HG03457 (cell line): ENCODE measurements around the gene PDE4D.
A peak's percentile ranks its signal among the peaks of the same experiment; 100 is the strongest.
"Not testable (repeated sequence)": the region's sequence is repeated elsewhere in the genome, so short reads cannot be mapped to it uniquely, and the experiment has no call there.

Experiments used
- ATAC-seq: cut with Tn5 transposase; IDR thresholded peaks from one replicate; pipeline ENCODE4 v1.9.1; 2021; ENCODE audit warnings: moderate number of reproducible peaks; ENCODE audit not compliant: unreplicated experiment

The PDE4D gene

GRCh38 chr5:59769832-59770231 is 123.7 kb downstream of the PDE4D start:
- no peak for ATAC-seq

GRCh38 chr5:59769041-59769360 is 124.5 kb downstream of the PDE4D start:
- ATAC-seq = no peak

DNA sequence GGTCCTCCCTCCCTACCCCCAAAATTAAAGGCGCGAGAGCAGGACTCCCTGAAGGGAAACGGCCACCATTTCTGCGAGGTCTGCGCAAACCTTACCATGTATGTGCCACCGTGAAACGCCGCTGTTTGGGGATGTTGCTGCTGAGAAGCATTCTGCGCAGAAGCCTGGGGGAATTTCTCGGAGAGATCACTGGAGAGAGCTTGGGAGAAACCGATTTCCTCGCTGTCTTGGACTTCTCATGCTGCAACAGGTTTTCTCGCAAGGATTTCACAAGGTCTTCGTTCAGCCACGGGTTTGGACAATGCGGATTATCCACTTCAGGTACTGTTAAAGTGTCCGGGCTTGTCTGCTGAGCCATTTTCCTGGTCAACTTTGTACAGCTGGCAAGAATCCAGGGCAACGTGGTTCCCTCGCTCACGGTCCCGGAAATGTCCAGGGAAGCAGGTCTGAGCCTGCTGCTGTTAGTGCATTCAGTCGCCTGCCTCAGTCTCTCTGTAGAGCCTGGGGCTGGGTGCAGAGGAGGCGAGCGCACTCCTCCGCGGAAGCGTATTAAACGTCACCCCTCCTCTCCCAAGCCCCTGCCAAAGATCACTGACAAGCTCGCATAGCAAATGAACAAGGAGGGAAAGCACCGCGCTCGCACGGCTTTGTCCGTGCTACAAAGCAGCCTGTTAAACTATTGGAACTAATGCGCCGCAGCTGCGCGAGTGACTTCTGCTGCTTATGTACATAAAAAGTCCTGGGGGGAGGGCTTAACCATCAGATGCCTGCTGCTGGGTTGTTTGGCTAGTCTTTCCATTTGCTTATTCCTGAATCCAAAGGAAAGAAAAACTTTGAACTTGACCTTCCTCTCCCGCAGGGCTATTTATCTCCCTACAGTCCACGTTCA is 125.1 kb downstream of the PDE4D start:
- no peak for ATAC-seq

DNA sequence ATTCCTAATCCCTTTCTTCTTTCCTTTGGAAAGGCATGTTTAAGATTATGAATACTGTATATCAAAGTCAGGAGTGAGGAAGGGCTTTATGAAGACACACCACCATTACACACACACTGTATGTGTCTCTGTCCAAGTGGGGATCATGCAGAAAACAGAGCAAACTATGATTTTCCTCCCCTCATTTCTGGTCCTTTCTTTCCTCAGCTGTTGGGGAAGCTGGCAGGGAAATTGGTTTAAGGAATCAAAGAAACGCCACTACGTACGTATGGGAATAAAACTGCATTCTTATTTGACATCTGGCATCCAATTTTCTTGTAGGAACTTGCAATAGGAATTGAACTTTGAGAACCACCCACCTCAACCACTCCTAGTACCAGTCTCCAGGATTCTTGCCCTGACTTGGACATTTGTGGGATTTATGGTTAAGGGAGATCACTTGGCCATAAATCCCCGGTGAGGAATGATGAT is 125.8 kb downstream of the PDE4D start:
- ATAC-seq = no peak

- no peak for ATAC-seq
Observed at GRCh38 chr5:59767211-59767605, 126.3 kb downstream of the PDE4D start.

- no peak for ATAC-seq
Observed at GRCh38 chr5:59766427-59767210, 126.9 kb downstream of the PDE4D start.

GRCh38 chr5:59765446-59765845 is 128.1 kb downstream of the PDE4D start:
- ATAC-seq = no peak

- no peak for ATAC-seq
Observed at GRCh38 chr5:59764361-59764760, 129.2 kb downstream of the PDE4D start.

DNA sequence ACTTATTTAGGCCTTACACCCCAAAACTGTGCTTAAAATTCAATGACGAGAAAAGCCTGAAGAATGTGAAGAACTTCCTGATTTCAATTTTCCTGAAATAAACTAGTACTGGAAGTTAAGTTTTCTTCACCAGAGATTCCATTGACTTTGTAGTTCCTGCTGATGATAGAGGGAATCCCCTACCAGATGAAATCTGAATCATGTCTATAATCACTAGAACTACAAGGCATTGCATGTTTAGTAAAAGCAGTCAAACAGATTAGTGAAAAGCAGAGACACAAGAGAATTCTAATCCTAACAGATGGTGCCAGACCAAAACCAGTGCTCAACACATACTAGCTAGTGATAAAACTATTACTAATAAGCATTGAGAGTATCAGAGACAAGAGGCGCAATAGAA is 130.0 kb downstream of the PDE4D start:
- ATAC-seq = no peak

DNA sequence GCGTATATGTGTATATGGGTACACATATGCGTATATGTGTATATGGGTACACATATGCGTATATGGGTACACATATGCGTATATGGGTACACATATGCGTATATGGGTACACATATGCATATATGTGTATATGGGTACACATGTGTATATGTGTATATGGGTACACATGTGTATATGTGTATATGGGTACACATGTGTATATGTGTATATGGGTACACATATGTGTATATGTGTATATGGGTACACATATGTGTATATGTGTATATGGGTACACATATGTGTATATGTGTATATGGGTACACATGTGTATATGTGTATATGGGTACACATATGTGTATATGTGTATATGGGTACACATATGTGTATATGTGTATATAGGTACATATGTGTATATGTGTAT is 131.3 kb downstream of the PDE4D start:
- ATAC-seq = not testable (repeated sequence)

- peak; percentile 73 for ATAC-seq
Observed at GRCh38 chr5:59760785-59761348, 132.7 kb downstream of the PDE4D start.

GRCh38 chr5:59759600-59760351 is 133.8 kb downstream of the PDE4D start:
- no peak for ATAC-seq

- no peak for ATAC-seq
Observed at GRCh38 chr5:59758566-59758965, 135.0 kb downstream of the PDE4D start.

GRCh38 chr5:59757442-59757841 is 136.1 kb downstream of the PDE4D start:
- ATAC-seq = no peak

- no peak for ATAC-seq
Observed at GRCh38 chr5:59756373-59757035, 137.0 kb downstream of the PDE4D start.

DNA sequence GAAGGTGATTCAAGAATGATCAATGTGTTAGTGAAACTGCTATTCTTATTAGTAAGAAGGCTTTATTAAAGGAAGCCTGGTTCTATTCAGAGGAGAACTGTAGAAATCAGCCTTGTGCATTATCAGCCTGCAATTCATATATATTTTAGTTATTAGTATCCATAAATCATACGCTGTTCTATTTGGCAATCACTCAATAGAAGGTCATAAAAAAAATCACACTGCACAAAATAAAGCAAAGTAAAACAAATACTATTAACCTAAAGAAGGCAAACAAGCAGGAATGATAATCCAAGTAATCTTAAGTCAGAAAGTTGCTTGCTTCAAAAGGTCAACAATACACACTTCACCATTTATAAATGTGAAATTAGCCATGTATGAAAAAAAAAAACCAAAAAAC is 138.1 kb downstream of the PDE4D start:
- no peak for ATAC-seq

DNA sequence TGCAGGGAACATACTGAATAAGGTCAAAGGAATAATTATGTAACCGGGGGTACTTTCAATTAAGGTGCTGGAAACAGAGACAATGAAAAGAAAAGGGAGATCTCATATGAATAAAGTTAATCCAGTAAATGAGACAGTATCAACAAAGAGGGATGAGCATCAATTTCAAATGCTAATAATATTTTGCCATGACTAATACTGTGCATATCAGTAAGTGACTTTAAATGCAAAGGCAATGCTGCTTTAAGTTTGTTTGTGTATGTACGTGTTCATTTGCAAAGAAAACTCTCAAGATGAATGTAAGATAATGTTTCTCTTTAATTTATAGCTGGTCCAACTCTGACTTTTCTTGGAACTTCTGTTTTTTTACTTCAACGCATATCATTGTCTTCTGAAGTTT is 139.9 kb downstream of the PDE4D start:
- no peak for ATAC-seq

DNA sequence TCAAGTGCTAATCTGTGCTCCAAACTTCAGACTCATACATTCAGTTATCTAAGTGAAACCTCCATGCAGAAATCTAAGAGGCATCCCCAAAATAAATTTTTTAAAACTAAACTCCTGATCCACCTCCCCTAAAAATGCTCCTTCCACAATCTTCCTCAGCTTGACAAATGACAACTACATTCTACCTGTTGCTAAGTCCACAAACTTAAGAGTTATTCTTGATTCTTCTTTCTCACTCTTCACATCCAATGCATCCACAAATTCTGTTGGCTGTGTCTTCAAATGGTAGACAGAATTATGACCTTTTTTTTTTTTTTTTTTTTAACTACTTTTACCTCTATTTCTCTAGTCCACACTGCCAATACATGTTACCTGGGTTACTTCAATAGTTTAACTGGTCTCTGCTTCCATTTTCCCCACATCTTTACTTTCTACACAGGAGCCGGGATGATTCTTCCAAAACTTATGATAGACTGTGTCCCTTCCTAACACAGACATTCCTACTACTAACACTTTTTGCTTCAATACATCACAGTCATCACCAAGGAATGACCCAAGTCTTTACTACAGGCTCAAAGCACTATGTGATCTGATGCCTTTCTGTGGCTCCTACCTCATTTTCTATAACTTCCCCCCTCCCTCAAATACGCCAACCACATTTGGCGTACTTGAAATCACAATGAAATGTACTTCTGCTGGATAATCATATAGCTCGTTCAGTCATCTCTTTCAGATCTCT is 143.6 kb downstream of the PDE4D start:
- ATAC-seq = no peak

DNA sequence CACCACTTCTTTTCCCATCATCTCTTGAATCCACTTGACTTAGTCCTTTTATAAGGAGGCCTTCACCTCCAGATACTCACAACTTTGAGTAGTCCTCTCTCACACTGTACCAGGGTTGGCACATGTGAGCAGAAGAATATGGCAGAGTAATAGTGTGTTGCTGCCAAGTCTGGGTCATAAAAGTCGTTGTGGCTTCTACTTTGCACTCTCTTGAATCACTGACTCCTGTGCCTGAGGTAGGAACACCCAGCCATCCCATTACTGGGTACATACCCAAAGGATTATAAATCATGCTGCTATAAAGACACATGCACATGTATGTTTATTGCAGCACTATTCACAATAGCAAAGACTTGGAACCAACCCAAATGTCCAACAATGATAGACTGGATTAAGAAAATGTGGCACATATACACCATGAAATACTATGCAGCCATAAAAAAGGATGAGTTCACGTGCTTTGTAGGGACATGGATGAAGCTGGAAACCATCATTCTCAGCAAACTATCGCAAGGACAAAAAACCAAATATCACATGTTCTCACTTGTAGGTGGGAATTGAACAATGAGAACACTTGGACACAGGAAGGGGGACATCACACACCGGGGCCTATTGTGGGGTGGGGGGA is 145.4 kb downstream of the PDE4D start:
- ATAC-seq = not testable (repeated sequence)
